Measurements from ENCODE around the gene GPR157.

Gene GPR157

DNA sequence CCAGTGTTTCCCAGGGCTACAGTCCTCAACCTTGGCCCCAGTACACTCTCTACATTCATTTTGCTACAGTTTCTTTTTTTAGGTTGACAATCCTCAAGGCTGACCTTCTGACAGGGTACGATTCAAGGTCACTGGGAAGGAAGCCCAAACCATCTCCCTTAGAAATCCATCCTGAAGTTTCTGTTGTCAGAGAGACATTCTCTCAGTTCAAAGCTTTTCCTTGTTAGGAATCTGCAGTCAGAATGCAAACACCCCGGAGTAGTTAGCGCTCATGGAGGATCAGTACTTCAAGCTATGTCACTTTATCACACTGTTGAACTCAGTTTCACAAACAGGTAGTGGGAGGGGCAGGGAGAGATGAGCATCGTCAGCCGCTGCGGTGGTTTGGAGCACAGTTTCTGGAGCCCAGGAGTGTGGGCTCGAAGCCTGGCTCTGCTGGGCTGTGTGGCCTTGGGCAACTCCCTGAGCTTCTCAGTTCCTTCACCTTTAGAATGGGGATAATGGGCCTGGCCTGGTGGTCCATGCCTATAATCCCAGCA, 63.6 kb downstream of the GPR157 start:
- no peak for DNase-seq (ENCODE audit: low read depth in 3 of 3, low spot score in 1 of 3)

DNA sequence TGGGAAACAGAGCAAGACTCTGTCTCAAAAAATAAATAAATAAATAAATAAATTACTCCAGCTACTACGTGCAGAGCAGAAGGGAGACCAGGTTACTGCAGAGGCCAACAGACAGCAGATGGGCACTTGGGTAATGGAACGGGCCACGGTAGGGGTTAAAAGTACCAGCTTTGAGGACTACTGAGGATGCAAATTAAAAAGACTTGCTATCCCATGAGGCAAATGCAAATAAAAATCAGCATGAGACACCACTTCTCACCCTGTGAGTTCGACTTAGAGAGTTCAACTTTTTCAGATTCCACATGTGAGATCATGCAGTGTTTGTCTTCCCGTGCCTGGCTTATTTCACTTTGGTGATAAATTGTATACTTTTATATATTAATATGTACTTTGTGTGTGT, 66.1 kb downstream of the GPR157 start:
- no peak for DNase-seq (ENCODE audit: low read depth in 3 of 3, low spot score in 1 of 3)

DNA sequence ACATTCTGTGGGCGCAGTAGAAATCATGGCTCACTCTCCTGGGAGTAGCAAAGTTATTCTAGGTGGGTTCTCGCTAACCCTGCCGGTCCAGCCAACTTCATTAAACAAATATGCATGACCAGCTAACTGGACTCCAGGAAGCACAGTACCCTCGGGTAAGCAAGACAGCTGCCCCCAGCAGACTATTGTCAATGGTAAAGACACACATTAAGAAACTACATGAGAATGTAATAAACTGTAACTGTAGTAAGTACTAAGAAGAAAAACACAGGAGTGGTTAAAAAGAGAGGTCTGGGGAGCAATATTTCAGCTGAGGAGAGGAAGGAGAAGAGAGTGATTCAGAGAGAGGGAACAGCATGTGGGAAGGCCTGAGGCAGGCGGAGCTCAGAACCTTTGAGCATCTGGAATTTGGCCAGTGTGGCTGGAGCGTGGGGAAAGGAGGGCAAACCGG, 66.9 kb downstream of the GPR157 start:
- DNase-seq (ENCODE audit: low read depth in 3 of 3, low spot score in 1 of 3): no peak

DNA sequence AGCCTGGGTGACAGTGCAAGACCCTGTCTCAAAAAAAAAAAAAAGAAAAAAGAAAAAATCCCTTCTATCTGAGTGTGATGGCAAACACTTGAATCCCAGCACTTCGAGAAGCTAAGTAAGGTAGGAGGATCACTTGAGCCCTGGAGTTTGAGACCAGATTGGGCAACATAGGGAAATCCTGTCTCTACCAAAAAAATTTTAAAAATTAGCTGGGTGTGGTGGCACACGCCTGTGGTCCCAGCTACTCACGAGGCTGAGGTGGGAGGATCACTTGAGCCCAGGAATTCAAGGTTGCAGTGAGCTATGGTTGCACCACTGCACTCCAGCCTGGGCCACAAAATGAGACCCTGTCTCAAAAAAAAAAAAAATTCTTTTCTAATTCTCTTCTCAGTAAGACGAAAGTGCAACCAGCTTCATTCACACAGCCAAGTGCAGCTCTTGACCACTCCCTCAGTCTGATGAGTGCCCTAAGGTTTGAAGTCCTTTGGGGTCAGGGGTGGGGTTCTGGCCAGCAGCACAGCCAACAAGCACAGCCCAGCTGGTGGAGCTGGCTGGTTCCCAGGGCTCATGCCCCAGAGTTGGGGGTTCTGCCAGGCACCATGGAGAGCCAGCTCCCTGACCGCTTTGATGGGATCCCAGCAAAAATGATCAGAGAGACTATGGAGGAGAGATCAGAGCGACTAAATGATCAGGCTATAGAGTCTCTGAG, 67.5 kb downstream of the GPR157 start:
- no peak for DNase-seq (ENCODE audit: low read depth in 3 of 3, low spot score in 1 of 3)

DNA sequence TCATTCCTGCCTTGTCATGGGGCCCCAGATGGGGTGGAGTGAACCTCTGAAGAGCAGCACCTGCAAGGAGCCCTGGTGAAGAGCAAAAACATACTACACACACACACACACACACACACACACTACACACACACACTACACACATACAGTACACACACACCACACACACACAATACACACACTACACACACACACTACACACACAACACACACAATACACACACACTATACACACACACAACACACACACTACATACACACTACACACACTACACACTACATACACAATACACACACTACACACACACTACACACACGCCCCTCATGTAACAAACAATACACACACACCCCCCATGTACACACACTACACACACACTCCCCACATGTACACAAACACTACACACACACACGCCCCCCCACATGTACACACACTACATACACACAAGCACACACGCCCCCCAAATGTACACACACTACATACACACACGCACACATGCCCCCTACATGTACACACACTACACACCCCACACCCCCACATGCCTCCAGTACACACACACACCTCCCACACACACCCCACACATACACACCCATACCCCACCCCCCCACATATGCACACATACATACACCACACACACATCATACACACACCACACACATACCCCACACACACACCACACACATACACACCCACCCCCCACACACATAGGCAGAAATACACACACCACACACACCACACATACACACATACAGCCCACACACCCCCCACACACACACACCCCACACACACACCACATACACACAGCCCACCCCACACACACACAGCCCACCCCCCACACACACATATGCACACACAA, 68.8 kb downstream of the GPR157 start:
- no peak for DNase-seq (ENCODE audit: low read depth in 3 of 3, low spot score in 1 of 3)

DNA sequence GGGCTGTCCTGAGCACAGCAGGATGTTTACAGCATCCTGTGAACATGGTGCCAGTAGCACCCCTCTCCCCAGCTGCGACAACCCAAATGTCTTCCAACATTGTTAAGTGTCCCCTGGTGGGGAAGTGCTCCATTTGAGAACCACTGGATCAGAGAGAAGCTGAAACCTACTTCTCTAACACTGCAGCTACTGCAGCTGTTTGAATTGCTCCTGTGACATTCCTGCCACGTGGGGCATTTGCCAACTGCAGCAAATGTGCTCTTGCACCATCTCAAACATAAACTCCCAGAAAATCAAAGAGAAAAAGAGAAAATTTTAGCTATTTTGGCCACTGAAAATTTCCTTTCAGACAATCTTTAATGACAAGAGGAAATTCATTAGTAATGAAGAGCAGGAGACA, 70.4 kb downstream of the GPR157 start:
- no peak for DNase-seq (ENCODE audit: low read depth in 3 of 3, low spot score in 1 of 3)

DNA sequence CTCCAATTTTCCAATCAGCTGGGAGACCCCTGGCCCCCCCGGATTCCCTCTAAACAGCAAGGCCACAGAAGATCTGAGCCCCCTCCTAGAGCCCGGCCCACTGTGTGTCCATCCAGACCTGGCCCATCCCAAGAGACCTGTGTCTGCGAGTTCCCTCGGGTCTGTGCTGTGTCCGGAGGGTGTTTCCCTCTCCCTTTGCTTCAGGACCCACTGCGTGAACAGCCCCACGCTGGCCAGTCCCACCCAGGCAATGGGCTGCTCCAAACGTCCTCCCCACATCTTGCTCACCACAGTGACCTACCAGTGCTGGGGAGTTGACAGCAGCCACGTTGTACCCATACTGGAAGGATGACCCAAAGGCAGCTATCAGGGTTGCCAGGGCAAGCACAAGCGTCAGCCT, 71.1 kb downstream of the GPR157 start:
- no peak for DNase-seq (ENCODE audit: low read depth in 3 of 3, low spot score in 1 of 3)

DNA sequence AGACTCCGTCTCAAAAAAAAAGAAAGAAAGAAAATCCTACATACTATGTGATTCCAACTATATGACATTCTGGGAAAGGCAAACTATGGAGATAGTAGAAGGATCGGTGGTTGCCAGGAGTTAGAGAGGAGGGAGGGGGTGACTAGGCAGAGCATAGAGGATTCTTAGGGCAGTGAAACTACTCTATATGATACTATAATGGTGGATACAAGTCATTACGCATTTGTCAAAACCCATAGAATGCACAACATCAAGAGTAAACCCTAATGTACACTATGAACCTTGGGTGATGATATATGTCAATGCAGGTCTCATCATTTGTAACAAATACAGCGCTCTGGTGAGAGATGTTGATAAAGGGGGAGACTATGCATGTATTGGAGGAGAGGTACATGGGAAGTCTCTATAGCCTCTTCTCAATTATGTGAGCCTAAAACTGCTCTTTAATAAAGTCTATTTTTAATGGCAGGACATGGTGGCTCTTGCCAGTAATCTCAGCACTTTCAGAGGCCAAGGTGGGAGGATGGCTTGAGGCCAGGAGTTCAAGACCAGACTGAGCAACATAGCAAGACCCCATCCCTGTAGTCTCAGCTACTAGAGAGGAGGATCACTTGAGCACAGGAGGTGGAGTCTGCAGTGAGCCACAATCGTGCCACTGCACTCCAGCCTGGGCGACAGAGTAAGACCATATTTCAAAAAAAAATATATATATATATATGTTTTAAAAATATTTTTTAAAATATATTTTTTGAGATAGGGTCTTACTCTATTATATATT, 76.4 kb downstream of the GPR157 start:
- DNase-seq (ENCODE audit: low read depth in 3 of 3, low spot score in 1 of 3): no peak

DNA sequence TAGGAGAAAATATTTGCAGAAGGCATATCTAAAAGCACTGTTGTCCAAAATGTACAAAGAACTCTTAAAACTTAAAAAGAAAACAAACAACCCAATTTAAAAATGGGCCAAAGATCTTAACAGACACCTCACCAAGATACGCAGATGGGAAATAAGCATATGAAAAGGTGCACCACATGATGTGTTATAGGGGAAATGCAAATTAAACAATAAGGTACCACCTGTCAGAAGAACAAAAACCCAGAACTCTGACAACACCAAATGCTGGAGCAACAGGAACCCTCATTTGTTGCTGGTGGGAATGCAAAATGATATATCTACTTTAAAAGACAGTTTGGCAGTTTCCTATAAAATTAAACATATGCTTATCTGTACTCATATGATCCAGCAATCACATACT, 77.5 kb downstream of the GPR157 start:
- no peak for DNase-seq (ENCODE audit: low read depth in 3 of 3, low spot score in 1 of 3)

DNA sequence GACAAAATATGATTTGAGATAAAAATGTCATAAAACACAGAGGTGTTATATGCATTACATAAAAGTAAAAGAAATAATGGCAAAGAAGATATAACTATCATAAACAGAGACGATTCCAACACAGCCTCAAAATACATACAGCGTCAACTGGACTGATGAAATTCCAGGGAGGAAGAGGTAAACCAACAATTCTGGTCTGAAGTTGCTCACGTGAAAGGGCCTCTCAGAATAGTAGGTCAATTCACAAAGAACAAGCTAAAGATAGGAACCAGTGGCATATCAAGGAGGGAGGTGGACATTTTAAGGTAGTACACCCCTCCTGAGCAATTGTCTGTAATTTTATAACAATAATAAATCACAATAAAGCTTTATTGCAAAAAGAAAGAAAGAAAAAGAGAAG, 78.1 kb downstream of the GPR157 start:
- DNase-seq (ENCODE audit: low read depth in 3 of 3, low spot score in 1 of 3): no peak
